22Rv1 (cell line): ENCODE measurements around the gene CSRP2.

Experiments used
- CTCF ChIP-seq: fragments of 450-650 bp; IDR thresholded peaks from 2 replicates; pipeline ENCODE4 v1.5.1; 2017; ENCODE audit warnings: mild to moderate bottlenecking
- ZFX ChIP-seq: fragments of 450-650 bp; IDR thresholded peaks from 2 replicates; pipeline ENCODE4 v1.6.1; 2017; ENCODE audit warnings: antibody characterized with exemption, borderline replicate concordance

- TF ChIP-seq CTCF: no peak
- no peak for TF ChIP-seq ZFX
These were observed 17.5 kb upstream of the CSRP2 start for GRCh38 chr12:76896274-76896673.
